ENCODE measurements around the gene GBP1.

GRCh38 chr1:89104147-89104546 is 39.1 kb upstream of the GBP1 start:
- TF ChIP-seq CTCF (conservative IDR thresholded peaks at IDR 0.05; ENCODE audit: low read length), result no peak
- no peak for TF ChIP-seq EZH2phosphoT487 (IDR thresholded peaks at IDR 0.05; ENCODE audit: borderline replicate concordance, low read depth, low read length)

Measured in OCI-LY7 (cell line).